Testis (tissue), 3 donors: ENCODE data around the gene TRIO. TPM values are rescaled to one million over a fixed set of nuclear protein-coding genes. Genes with fewer than 3 reads are reported as not detected.
A peak's percentile ranks its signal among the peaks of the same experiment; 100 is the strongest.

Experiments used
- DNase-seq: peaks from one replicate; pipeline ENCODE4 v3.0.0-alpha.2; 2019
- H3K27ac ChIP-seq, 2 donors: fragments of 200-600 bp; sonication (generic); one replicate each; pipeline ENCODE4 v1.5.1; 2019
- H3K27me3 ChIP-seq: fragments of 200-600 bp; sonication (generic); one replicate; pipeline ENCODE4 v1.5.1; 2019
- H3K36me3 ChIP-seq: fragments of 200-600 bp; sonication (generic); one replicate; pipeline ENCODE4 v1.5.1; 2017; ENCODE audit warnings: low read depth; ENCODE audit errors: missing control alignments
- H3K4me1 ChIP-seq: fragments of 200-600 bp; sonication (generic); one replicate; pipeline ENCODE4 v1.5.1; 2019
- H3K4me3 ChIP-seq, 2 donors: fragments of 200-600 bp; sonication (generic); one replicate each; pipeline ENCODE4 v1.5.1; 2017 to 2019
- H3K9me3 ChIP-seq: fragments of 200-600 bp; sonication (generic); one replicate; pipeline ENCODE4 v1.5.1; 2017
- POLR2A ChIP-seq: fragments of 450-650 bp; IDR thresholded peaks from one replicate; pipeline ENCODE4 v1.6.1; 2017; ENCODE audit warnings: antibody characterized with exemption, mild to moderate bottlenecking, moderate library complexity
- WGBS, 2 donors: methylation state at CpG; one replicate each; pipeline ENCODE4 v1.1.5; 2018; 5-methylcytosine and 5-hydroxymethylcytosine counted together
- intact Hi-C: fragments of 100-400 bp; cut with DNase I; formaldehyde crosslinking; loops from one replicate; pipeline ENCODE4 v1.15.1; 2023; ENCODE audit warnings: low total_unique reads
- polyA plus RNA-seq: library from polyadenylated mRNA; stranded (reverse); fragments of 350-450 nt; fragmentation: Illumina TruSeq; extraction: RNeasy Lipid Tissue Mini Kit (QIAGEN cat#74804); gene quantifications from one replicate; pipeline ENCODE4 v1.2.3, GENCODE V29; 2014; ENCODE audit warnings: low read depth, low replicate concordance; ENCODE audit not compliant: insufficient read depth
- total RNA-seq, 2 donors: library from RNA; depleted of rRNA; stranded (reverse); fragments of >200 nt; gene quantifications; one replicate each; pipeline ENCODE4 v1.2.3, GENCODE V29; 2016
- TF ChIP-seq, protein P1 (sequence below), 3 experiments: fragments of 450-650 bp in 2 of 3; fragments of 200-600 bp in 1 of 3; sonication (generic) in 1 of 3; IDR thresholded peaks; one replicate each; pipeline ENCODE4 v1.5.1; 2016 to 2019; ENCODE audit warnings: antibody characterized with exemption in 3 of 3, mild to moderate bottlenecking in 2 of 3, moderate library complexity in 1 of 3

TRIO gene
- total and polyA plus RNA-seq, 3 donors from 2014 or later = 47.2 to 295 (median 249) TPM

DNA sequence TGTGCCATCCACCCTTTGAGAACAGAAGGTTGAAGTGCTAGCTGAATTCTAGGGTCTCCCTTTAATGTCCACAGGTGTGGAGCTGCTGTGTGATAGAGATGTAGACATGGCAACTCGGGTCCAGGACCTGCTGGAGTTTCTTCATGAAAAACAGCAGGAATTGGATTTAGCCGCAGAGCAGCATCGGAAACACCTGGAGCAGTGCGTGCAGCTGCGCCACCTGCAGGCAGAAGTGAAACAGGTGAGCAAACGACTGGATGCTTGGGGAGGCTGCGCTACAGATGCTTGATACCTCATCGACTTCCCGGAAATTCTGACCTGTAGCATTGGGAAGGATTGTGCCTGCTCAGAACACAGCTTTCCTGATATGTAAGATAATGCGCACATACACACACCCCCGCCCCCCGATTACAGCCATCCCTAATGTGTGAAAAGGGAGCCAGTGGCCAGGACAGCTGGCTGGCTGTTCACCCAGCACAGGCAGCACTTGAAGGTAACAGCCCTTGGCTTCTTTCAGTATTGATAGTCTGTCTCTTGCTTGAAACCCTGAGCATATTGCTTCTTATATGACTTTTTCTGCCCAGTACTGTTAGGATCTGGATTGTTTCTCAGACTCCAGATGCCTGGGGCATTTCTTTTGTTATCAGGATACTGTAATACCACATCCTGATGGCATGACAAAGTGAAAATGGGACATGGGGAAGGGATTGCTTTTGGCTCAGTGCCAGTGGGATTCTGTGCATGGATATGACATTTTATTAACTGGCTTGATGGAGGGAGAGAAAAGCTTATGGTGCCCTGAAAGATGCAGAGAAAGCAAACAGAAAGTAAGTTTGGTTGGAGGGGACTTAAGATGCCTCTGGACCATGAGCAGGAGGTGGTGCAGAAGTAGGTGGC is 221.7 kb downstream of the TRIO start:
- DNase-seq = no peak
- Histone ChIP-seq H3K36me3 (no peaks in the 10 kb centered on the region), H3K9me3 (no peaks in the 10 kb centered on the region), H3K27ac (no peak overlapping the region), H3K4me1 (no peaks in the 10 kb centered on the region), H3K27me3 (no peaks in the 10 kb centered on the region), H3K4me3 (no peak overlapping the region)
- TF ChIP-seq, protein P1, sequence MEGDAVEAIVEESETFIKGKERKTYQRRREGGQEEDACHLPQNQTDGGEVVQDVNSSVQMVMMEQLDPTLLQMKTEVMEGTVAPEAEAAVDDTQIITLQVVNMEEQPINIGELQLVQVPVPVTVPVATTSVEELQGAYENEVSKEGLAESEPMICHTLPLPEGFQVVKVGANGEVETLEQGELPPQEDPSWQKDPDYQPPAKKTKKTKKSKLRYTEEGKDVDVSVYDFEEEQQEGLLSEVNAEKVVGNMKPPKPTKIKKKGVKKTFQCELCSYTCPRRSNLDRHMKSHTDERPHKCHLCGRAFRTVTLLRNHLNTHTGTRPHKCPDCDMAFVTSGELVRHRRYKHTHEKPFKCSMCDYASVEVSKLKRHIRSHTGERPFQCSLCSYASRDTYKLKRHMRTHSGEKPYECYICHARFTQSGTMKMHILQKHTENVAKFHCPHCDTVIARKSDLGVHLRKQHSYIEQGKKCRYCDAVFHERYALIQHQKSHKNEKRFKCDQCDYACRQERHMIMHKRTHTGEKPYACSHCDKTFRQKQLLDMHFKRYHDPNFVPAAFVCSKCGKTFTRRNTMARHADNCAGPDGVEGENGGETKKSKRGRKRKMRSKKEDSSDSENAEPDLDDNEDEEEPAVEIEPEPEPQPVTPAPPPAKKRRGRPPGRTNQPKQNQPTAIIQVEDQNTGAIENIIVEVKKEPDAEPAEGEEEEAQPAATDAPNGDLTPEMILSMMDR (IDR thresholded peaks at IDR 0.05) = peak in 1 of 3 experiments; percentile 38
- TF ChIP-seq POLR2A = no peak
- intact Hi-C loops = no loop called here
- WGBS, 2 donors = 84 to 89% methylated on average over 12 of the region's 12 CpGs

DNA sequence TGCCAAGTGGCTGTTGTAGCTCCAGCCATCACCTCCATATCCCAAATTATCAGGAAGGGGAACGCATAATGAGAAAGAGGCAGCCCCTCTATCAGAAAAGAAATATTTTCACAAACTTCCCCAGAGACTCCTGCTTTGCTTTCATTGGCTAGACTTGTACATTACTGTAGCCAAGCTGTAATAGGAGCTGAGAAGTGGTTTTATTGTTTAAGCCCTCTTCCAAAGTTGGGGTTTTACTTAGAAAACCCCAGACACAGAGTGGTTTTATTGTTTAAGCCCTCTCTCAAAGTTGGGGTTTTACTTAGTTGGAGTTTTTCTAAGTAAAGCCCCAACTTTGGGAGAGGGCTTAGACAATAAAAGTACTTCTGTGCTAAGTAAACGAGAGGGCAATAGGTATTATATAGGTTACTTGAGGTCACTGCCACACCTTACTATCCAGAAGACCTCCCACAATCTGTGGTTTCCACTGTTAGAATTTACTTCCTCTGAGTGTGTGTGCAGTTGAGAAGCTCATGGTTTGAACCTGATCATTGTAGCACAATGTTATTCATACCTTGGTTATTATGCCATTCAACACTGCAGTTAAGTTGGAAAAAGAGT is 222.8 kb downstream of the TRIO start:
- Histone ChIP-seq H3K36me3 (no peaks in the 10 kb centered on the region), H3K4me1 (peaks cover 3% of the 10 kb centered on the region), H3K27me3 (no peaks in the 10 kb centered on the region), H3K4me3 (no peak overlapping the region), H3K27ac (no peak overlapping the region), H3K9me3 (no peaks in the 10 kb centered on the region)
- intact Hi-C loops = no loop called here
- WGBS, 2 donors = 51 to 70% methylated on average over 2 of the region's 2 CpGs
- DNase-seq = no peak
- TF ChIP-seq, protein P1 (IDR thresholded peaks at IDR 0.05) = no peak
- no peak for TF ChIP-seq POLR2A

DNA sequence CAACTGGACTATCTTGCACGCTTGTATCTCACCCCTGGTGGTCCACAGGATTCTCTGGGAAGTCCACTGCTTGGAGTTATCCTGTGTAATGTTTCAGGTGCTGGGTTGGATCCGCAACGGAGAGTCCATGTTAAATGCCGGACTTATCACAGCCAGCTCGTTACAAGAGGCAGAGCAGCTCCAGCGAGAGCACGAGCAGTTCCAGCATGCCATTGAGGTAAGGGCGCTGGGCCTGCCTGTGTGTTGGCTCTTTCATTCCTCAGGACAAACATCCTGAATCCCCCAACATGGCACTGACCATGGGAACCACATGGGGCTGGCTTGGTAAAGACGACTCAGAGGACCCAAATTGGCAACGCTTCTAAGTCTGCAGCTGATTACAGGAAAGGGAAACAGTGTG is 223.6 kb downstream of the TRIO start:
- TF ChIP-seq, protein P1 (IDR thresholded peaks at IDR 0.05) = no peak
- no peak for TF ChIP-seq POLR2A

DNA sequence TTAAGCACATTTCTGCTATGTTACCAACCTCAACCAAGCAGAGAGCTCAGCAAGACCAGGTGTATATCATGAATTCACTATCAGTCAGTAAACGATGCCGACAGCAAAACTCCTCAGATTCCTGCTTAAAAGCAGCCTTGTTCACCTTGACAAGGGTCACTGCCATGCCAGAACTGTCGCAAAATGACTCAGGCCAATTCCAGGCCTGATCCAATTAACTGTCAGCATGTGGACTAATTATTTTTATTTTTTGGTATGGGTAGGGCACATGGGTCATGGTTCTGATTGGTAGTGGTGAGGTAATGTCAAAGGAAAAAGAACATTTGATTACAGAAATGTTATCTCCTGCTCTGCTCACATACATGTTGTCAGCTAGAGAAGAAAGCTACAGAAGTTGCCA is 224.2 kb downstream of the TRIO start:
- Histone ChIP-seq H3K27me3 (no peaks in the 10 kb centered on the region), H3K4me1 (peaks cover 3% of the 10 kb centered on the region), H3K9me3 (no peaks in the 10 kb centered on the region), H3K4me3 (no peak overlapping the region), H3K36me3 (no peaks in the 10 kb centered on the region), H3K27ac (no peak overlapping the region)
- intact Hi-C loops = no loop called here
- DNase-seq = no peak
- 76 to 86% methylated on average over 3 of the region's 3 CpGs for WGBS, 2 donors
- TF ChIP-seq, protein P1 (IDR thresholded peaks at IDR 0.05) = no peak
- TF ChIP-seq POLR2A = no peak

More for the DNA sequence above, 223.6 kb downstream of the TRIO start:
- DNase-seq = no peak
- Histone ChIP-seq H3K27ac (no peak overlapping the region), H3K27me3 (no peaks in the 10 kb centered on the region), H3K4me3 (no peak overlapping the region), H3K4me1 (peaks cover 3% of the 10 kb centered on the region), H3K9me3 (no peaks in the 10 kb centered on the region), H3K36me3 (no peaks in the 10 kb centered on the region)
- intact Hi-C loops = no loop called here
- 79 to 81% methylated on average over 10 of the region's 10 CpGs for WGBS, 2 donors
